Subcutaneous adipose tissue (tissue), 4 donors: Measurements from ENCODE around the gene UBE2V1. TPM values are rescaled to one million over a fixed set of nuclear protein-coding genes. Genes with fewer than 3 reads are reported as not detected.

Experiments
- CTCF ChIP-seq: fragments of 450-650 bp; IDR thresholded peaks from one replicate; pipeline ENCODE4 v1.5.1; 2016; ENCODE audit warnings: low read depth, mild to moderate bottlenecking, control low read depth, antibody characterized with exemption, moderate library complexity
- total RNA-seq, 4 donors: library from RNA; depleted of rRNA; stranded (reverse); fragments of >200 nt; gene quantifications; one replicate each; pipeline ENCODE4 v1.1.0, GENCODE V29; 2016

The UBE2V1 gene
- total RNA-seq, 4 donors from 2014 or later, result 61.9 to 117 (median 95.1) TPM

GRCh38 chr20:50140339-50140859, 27.4 kb upstream of the UBE2V1 start:
- no peak for TF ChIP-seq CTCF

- TF ChIP-seq CTCF, result no peak
These were observed 25.8 kb upstream of the UBE2V1 start for GRCh38 chr20:50138479-50139393.

- no peak for TF ChIP-seq CTCF
These were observed 25.1 kb upstream of the UBE2V1 start for GRCh38 chr20:50138120-50138478.

GRCh38 chr20:50136822-50137599, 24.1 kb upstream of the UBE2V1 start:
- no peak for TF ChIP-seq CTCF

- no peak for TF ChIP-seq CTCF
These were observed 20.7 kb upstream of the UBE2V1 start for GRCh38 chr20:50133474-50134217.

- TF ChIP-seq CTCF, result no peak
These were observed 20.1 kb upstream of the UBE2V1 start for GRCh38 chr20:50133041-50133440.

- no peak for TF ChIP-seq CTCF
These were observed 18.0 kb upstream of the UBE2V1 start for GRCh38 chr20:50130995-50131394.
